ENCODE data around the gene CNN2.
A peak's percentile ranks its signal among the peaks of the same experiment; 100 is the strongest.

The CNN2 gene

GRCh38 chr19:1026783-1027649 is 608 bp downstream of the CNN2 start:
- no peak for TF ChIP-seq CTCF (IDR thresholded peaks at IDR 0.05; ENCODE audit: control extremely low read depth, extremely low read depth, low read depth, missing control alignments)
- CTCF ChIA-PET: interaction anchor here (1.2 to 5.8 kb wide), 5 partner anchors 12 to 217 kb away, joined by 3 to 32 read pairs (median 5); partner anchors contain the start of genes ABCA7 and WDR18
- POLR2A ChIA-PET: interaction anchor here (0.6 to 1.1 kb wide), 6 partner anchors 11 to 400 kb away, joined by 3 to 4 read pairs (median 4); partner anchors contain the start of gene CIRBP
- no peak for DNase-seq (ENCODE audit: extremely low spot score)

GRCh38 chr19:1027650-1028061 is 1.2 kb downstream of the CNN2 start:
- DNase-seq (ENCODE audit: extremely low spot score): no peak
- no peak for TF ChIP-seq CTCF (IDR thresholded peaks at IDR 0.05; ENCODE audit: control extremely low read depth, extremely low read depth, low read depth, missing control alignments)
- CTCF ChIA-PET: interaction anchor here (1.0 to 5.8 kb wide), 5 partner anchors 11 to 216 kb away, joined by 3 to 32 read pairs (median 5); partner anchors contain the start of gene ABCA7
- POLR2A ChIA-PET: interaction anchor here (0.8 kb wide), 1 partner anchor 10 kb away, joined by 4 read pairs; no protein-coding TSS in a partner anchor

GRCh38 chr19:1028062-1028926 is 1.9 kb downstream of the CNN2 start:
- peak; percentile 62 for DNase-seq (ENCODE audit: extremely low spot score)
- CTCF ChIA-PET: interaction anchor here (1.0 to 5.8 kb wide), 9 partner anchors 10 to 238 kb away, joined by 3 to 32 read pairs (median 3); partner anchors contain the start of gene ABCA7
- POLR2A ChIA-PET: no interaction called here
- TF ChIP-seq CTCF (IDR thresholded peaks at IDR 0.05; ENCODE audit: control extremely low read depth, extremely low read depth, low read depth, missing control alignments): no peak

GRCh38 chr19:1032264-1032867 is 6.0 kb downstream of the CNN2 start:
- no peak for DNase-seq (ENCODE audit: extremely low spot score)
- POLR2A ChIA-PET: interaction anchor here (0.6 to 0.7 kb wide), 2 partner anchors 72 to 159 kb away, joined by 4 read pairs; no protein-coding TSS in a partner anchor
- CTCF ChIA-PET: interaction anchor here (1.0 to 1.5 kb wide), 2 partner anchors 11 to 212 kb away, joined by 3 to 4 read pairs; partner anchors contain the start of gene RNU6-2
- no peak for TF ChIP-seq CTCF (IDR thresholded peaks at IDR 0.05; ENCODE audit: control extremely low read depth, extremely low read depth, low read depth, missing control alignments)

- TF ChIP-seq CTCF (IDR thresholded peaks at IDR 0.05; ENCODE audit: control extremely low read depth, extremely low read depth, low read depth, missing control alignments): no peak
- POLR2A ChIA-PET: interaction anchor here (0.6 kb wide), 1 partner anchor 70 kb away, joined by 3 read pairs; no protein-coding TSS in a partner anchor
- CTCF ChIA-PET: interaction anchor here (1.5 to 4.7 kb wide), 2 partner anchors 9 to 209 kb away, joined by 3 to 32 read pairs; partner anchors contain the start of gene CNN2
- no peak for DNase-seq (ENCODE audit: extremely low spot score)
Measured at GRCh38 chr19:1035998-1036621, 9.7 kb downstream of the CNN2 start.
